Left renal cortex interstitium (tissue), 4 donors: Measurements from ENCODE around the gene NSMCE1. TPM values are rescaled to one million over a fixed set of nuclear protein-coding genes. Genes with fewer than 3 reads are reported as not detected.
"Not testable (repeated sequence)": the region's sequence is repeated elsewhere in the genome, so short reads cannot be mapped to it uniquely, and the experiment has no call there.

Experiments
- DNase-seq, 4 donors: peaks; one replicate each; pipeline ENCODE4 v3.0.0-alpha.2; 2013; ENCODE audit warnings: low read depth in 4 of 4, low spot score in 2 of 4, missing footprints in 1 of 4
- polyA plus RNA-seq, 4 donors: library from polyadenylated mRNA; unstranded; fragments of 120-200 nt; gene quantifications; one replicate each; pipeline ENCODE4 v1.2.1, GENCODE V29; 2013; ENCODE audit not compliant: insufficient read length in 4 of 4

The NSMCE1 gene
- polyA plus RNA-seq, 4 donors, result 71.7 to 91.5 (median 81.5) TPM

- no peak for DNase-seq
Observed at GRCh38 chr16:27273330-27273669, 4.7 kb upstream of the NSMCE1 start.

DNA sequence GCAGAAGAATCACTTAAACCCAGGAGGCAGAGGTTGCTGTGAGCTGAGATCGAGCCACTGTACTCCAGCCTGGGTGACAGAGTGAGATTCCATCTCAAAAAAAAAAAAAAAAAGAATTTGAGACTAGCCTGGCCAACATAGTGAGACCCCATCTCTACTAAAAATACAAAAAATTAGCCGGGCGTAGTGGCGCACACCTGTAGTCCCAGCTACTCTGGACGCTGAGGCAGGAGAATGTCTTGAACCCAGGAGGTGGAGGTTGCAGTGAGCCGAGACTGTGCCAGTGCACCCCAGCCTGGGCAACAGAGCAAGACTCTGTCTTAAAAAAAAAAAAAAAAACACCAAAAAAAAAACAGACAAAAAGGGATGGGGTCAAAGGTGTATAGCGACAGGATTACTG, 4.1 kb upstream of the NSMCE1 start:
- DNase-seq, result not testable (repeated sequence)

DNA sequence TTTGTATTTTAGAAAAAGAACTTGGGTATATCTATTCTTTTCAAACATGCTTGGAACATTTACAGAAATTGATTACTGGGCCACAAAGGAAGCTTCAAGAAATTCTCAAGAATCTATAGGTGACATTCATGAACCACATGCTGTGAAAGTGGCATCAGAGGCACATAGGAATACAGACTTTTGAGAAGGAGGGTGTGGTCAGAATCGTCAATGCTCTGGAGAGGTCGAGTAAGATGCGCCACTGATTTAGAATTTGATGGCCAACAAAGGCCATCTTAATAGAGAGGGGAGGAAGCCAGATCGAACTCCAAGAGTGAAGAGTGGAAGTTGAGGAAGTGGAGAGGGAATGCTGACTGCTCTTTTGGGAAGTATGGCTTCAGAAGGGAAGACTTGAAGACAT, 3.5 kb upstream of the NSMCE1 start:
- no peak for DNase-seq

- DNase-seq, result no peak
Observed at GRCh38 chr16:27270349-27270748, 1.8 kb upstream of the NSMCE1 start.

GRCh38 chr16:27269300-27270150, 953 bp upstream of the NSMCE1 start:
- DNase-seq, result no peak

- DNase-seq, result no peak
Observed at GRCh38 chr16:27267037-27267677, 1.4 kb downstream of the NSMCE1 start.

- no peak for DNase-seq
Observed at GRCh38 chr16:27265982-27266381, 2.6 kb downstream of the NSMCE1 start.

DNA sequence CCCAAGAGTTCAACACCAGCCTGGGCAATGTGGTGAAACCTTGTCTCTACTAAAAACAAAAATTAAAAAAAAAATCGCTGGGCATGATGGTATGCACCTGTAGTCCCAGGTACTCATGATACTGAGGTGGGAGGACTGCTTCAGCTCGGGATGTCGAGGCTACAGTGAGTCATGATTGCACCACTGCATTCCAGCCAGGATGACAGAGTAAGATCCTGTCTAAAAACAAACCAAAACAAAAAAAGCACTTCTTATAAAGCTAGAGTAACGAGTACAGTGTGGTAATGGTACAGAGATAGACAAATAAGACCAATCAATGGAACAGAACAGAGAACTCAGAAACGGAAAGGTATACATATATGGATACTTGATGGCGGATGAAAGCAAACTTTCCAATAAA, 4.4 kb downstream of the NSMCE1 start:
- DNase-seq, result no peak

DNA sequence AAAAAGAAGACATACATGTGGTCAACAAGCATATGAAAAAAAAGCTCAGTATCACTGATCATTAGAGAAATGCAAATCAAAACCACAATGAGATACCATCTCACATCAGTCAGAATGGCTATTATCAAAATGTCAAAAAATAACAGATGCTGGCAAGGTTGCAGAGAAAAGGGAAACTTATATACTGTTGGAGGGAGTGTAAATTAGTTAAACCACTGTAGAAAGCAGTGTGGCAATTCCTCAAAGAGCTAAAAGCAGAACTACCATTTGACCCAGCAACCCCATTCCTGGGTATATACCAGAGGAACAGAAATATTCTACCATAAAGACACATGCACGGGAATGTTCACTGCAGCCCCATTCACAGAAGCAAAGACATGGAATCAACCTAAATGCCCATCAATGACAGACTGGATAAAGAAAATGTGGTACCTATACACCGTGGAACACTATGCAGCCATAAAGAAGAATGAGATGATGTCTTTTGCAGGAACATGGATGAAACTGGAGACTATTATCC, 5.6 kb downstream of the NSMCE1 start:
- not testable (repeated sequence) for DNase-seq

DNA sequence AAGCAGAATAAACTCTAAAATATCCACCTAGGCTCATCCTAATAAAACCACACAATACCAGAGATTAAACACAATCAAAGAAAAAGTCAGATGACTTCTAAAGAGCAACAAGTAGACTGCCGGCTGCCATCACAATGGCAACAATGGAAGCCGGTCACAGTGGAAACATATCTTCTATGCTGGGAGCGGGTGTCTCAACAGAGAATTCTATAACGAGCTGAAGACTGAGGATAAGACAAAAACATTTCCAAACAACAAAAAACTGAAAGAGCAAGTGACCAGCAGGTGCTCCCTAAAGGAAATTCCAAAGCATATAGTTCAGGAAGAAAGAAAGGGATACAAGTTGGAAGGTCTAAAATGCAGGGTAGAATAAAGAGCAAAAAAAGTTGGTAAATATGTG, 8.9 kb downstream of the NSMCE1 start:
- DNase-seq, result no peak

DNA sequence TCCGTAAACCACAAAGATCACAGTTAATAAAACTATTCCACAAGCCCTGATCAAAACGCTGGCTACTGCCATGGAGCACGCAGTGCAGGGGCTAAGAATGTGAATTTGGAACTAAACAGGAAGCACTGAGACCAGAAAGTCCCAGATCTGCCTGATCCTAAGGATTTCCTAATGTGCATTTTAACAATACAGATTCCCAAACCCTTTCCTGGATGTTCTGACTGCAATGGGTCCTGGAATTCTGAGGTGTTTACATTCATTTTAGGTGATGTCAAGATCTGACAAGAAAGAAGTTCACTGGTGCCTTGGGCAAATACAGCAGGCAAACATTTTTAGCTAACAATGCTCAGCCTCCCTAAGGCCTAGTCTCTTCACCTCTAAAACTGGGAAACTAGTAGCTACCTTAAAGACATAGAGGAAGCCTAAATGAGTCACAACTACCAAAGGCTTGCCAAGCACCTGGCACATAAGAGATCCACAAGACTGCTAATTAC, 10.3 kb downstream of the NSMCE1 start:
- no peak for DNase-seq

- no peak for DNase-seq
Observed at GRCh38 chr16:27257271-27257670, 11.3 kb downstream of the NSMCE1 start.

- no peak for DNase-seq
Observed at GRCh38 chr16:27256861-27257260, 11.7 kb downstream of the NSMCE1 start.

DNA sequence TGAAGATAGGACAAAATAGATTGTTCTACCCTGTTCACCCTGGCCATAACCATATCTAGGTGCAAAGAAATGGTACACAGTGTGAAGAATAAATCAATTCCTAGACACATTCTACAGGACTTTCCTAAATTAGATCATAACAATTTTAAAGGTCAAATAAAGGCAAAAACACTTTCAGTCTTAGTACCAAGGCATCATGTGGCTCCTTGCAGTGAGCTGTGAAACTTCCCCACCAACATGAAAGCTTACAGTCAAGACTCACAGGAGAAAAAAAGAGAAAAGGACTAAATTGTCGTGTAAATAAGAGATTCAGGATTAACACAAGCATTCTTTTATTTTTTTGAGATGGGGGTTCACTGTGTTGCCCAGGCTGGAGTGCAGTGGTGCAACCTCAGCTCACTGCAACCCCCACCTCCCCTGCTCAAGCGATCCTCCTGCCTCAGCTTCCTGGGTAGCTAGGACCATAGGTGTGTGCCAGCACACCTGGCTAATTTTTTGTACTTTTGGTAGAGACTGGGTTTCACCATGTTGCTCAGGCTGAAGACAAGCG, 14.2 kb downstream of the NSMCE1 start:
- DNase-seq, result no peak

DNA sequence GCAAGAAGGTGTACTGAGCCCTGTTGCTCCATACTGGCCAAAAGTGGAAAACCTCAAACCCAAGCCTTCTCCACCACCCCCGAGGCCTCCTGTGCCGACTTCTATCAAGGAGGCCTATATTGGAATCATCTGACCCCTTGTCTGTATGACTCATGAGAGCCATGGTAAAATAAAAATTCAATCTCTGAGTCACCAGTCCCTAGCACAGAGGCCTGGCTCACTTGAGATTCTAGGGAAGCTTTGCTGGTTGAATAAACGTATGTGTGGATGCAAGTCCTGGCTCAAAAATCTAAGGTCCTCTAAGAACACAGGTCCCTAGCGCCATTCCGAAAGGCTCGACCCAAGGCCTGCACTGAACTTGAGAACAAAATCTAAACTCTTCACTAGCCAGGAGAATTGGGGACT, 15.0 kb downstream of the NSMCE1 start:
- DNase-seq, result no peak

DNA sequence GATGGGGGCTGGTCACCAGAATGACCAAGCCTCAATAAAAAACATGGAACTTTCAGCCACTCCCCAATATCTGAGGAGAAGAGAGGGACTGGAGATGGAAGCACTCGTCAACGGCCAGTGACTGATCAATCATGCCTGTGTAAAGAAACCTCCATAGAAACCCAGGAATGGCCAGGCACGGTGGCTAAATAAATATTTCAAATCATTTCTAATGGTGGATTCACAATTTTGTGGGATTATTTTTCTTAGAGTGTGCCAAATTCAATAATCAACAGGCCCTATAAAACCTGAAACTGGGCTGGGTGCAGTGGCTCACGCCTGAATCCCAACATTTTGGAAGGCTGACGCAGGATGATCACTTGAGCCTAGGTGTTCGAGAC, 16.4 kb downstream of the NSMCE1 start:
- no peak for DNase-seq

DNA sequence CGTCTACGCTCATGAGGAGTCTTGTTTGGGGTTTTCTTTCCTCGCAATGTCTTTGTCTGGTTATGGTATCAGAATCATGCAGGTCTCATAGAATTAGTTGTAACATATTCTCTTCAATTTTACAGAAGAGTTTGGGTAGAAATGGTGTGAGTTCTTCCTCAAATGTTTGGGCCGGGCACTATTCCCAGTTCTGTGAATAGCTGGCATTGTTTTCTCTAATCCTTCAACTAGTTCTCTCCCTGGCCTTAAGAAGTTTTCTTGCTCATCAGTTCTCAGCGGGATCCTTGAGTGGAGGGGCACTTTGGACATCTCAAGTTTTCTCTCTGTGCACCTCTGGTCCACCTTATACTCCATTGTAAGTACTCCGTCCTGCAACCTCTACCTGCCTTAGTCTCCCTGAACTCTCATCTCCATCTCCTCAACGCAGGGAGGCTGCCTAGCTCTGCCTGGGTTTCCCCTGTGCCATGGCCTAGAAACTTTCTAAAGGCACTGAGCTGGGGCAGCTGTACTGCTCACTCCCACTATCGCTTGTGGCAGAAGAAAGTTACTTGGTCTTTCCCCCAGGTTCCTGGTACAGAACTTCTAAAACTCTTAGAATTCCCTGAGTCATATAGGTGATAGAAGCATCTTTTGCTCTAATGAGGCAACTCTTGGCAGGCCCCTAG, 16.9 kb downstream of the NSMCE1 start:
- DNase-seq, result no peak

DNA sequence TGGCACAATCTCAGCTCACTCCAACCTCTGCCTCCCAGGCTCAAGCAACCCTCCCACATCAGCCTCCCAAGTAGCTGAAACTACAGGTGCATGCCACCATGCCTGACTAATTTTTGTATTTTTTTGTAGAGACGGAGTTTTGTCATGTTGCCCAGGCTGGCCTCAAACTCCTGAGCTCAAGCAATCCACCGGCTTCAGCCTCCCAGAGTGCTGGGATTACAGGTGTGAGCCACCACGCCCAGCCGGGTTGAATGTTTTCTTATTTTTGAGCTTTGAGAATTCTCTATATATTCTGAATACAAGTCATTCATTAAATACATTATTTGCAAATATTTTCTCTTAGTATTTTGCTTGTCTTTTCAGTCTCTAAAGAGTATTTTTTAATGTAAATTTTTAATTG, 19.7 kb downstream of the NSMCE1 start:
- DNase-seq, result not testable (repeated sequence)

- DNase-seq, result no peak
Observed at GRCh38 chr16:27248036-27248435, 20.5 kb downstream of the NSMCE1 start.

GRCh38 chr16:27247076-27247475, 21.5 kb downstream of the NSMCE1 start:
- DNase-seq, result not testable (repeated sequence)

- no peak for DNase-seq
Observed at GRCh38 chr16:27246439-27246838, 22.1 kb downstream of the NSMCE1 start.
